ENCODE measurements around the gene RPL36AL. TPM values are rescaled to one million over a fixed set of nuclear protein-coding genes. Genes with fewer than 3 reads are reported as not detected.
"Not testable (repeated sequence)": the region's sequence is repeated elsewhere in the genome, so short reads cannot be mapped to it uniquely, and the experiment has no call there.

The RPL36AL gene
- total RNA-seq, 1 donor from 2014 or later, result 138 TPM

GRCh38 chr14:49585803-49586672, 34.4 kb downstream of the RPL36AL start, which contains the start of gene RPS29:
Gene RPS29 (minus strand): TSS chr14:49586380. CDS start chr14:49586346, 34 bp downstream.
- ATAC-seq (peak; percentile 98), DNase-seq (ENCODE audit: missing footprints) (peak; percentile 98)
- intact Hi-C loops (cut with DNase I), result loop anchor here (5.0 kb wide), 1 partner anchor 36 kb away; the partner anchor contains the start of genes MGAT2 and RPL36AL

GRCh38 chr14:49584981-49585640, 35.3 kb downstream of the RPL36AL start:
- not testable (repeated sequence) for ATAC-seq; DNase-seq (ENCODE audit: missing footprints)
- intact Hi-C loops (cut with DNase I), result loop anchor here (5.0 kb wide), 1 partner anchor 37 kb away; the partner anchor contains the start of genes MGAT2 and RPL36AL

- intact Hi-C loops (cut with DNase I), result no loop called here
- ATAC-seq (no peak), DNase-seq (ENCODE audit: missing footprints) (no peak)
Measured at GRCh38 chr14:49584058-49584457, 36.4 kb downstream of the RPL36AL start.

- intact Hi-C loops (cut with DNase I), result no loop called here
- no peak for ATAC-seq
Measured at GRCh38 chr14:49583629-49584028, 36.8 kb downstream of the RPL36AL start.

GRCh38 chr14:49582113-49582977, 38.1 kb downstream of the RPL36AL start:
- DNase-seq (ENCODE audit: missing footprints) (no peak), ATAC-seq (no peak)
- intact Hi-C loops (cut with DNase I), result no loop called here

More at GRCh38 chr14:49583629-49584028, 36.8 kb downstream of the RPL36AL start:
- DNase-seq (ENCODE audit: missing footprints), result no peak

GRCh38 chr14:49581209-49582112, 39.0 kb downstream of the RPL36AL start:
- DNase-seq (ENCODE audit: missing footprints) (no peak), ATAC-seq (no peak)
- intact Hi-C loops (cut with DNase I), result no loop called here

GRCh38 chr14:49579841-49580240, 40.6 kb downstream of the RPL36AL start:
- intact Hi-C loops (cut with DNase I), result no loop called here
- ATAC-seq, result no peak
- no peak for DNase-seq (ENCODE audit: missing footprints)

GRCh38 chr14:49578141-49578540, 42.3 kb downstream of the RPL36AL start:
- intact Hi-C loops (cut with DNase I), result no loop called here
- ATAC-seq (no peak), DNase-seq (ENCODE audit: missing footprints) (no peak)

- DNase-seq (ENCODE audit: missing footprints), result no peak
- ATAC-seq, result no peak
- intact Hi-C loops (cut with DNase I), result no loop called here
Measured at GRCh38 chr14:49574038-49574437, 46.4 kb downstream of the RPL36AL start.

- no peak for DNase-seq (ENCODE audit: missing footprints)
- intact Hi-C loops (cut with DNase I), result no loop called here
- ATAC-seq, result no peak
Measured at GRCh38 chr14:49569281-49569680, 51.1 kb downstream of the RPL36AL start.

Other genes with a start within 250 kb of the RPL36AL start
- 918 TPM for gene RPS29, start 34.2 kb downstream of the RPL36AL start, total RNA-seq
- 6.2 TPM for gene LRR1, start 21.7 kb downstream of the RPL36AL start, total RNA-seq
- 10.8 TPM for gene MGAT2, start 173 bp upstream of the RPL36AL start, total RNA-seq
- 6.1 TPM for gene DNAAF2, start 14.6 kb upstream of the RPL36AL start, total RNA-seq
- 0.54 TPM for gene POLE2, start 67.6 kb upstream of the RPL36AL start, total RNA-seq
- 7.1 TPM for gene KLHDC1, start 72.5 kb upstream of the RPL36AL start, total RNA-seq
- 84.4 TPM for gene KLHDC2, start 147.5 kb upstream of the RPL36AL start, total RNA-seq
- 60.5 TPM for gene NEMF, start 232.2 kb upstream of the RPL36AL start, total RNA-seq

All from Right ventricle myocardium inferior (tissue), 1 donor.